Mammary epithelial cell (primary cell): ENCODE data around the gene PIKFYVE.

Experiments
- EZH2 ChIP-seq: IDR thresholded peaks from 2 replicates; pipeline ENCODE4 v1.6.1; 2012; ENCODE audit warnings: low read length, inconsistent platforms, borderline replicate concordance
- TF ChIP-seq, protein P1 (sequence below), 2 donors: IDR thresholded peaks in 1 of 2; conservative IDR thresholded peaks in 1 of 2; 2 replicates each; pipeline ENCODE4 v1.5.1; 2011 to 2012; ENCODE audit warnings: inconsistent platforms in 2 of 2, low read length in 2 of 2, mild to moderate bottlenecking in 2 of 2, control low read depth in 1 of 2, low read depth in 1 of 2; ENCODE audit not compliant: insufficient read depth in 1 of 2; ENCODE audit errors: extremely low read depth in 1 of 2

GRCh38 chr2:208278549-208278948 lies 12.5 kb downstream of the PIKFYVE start:
- TF ChIP-seq, protein P1, sequence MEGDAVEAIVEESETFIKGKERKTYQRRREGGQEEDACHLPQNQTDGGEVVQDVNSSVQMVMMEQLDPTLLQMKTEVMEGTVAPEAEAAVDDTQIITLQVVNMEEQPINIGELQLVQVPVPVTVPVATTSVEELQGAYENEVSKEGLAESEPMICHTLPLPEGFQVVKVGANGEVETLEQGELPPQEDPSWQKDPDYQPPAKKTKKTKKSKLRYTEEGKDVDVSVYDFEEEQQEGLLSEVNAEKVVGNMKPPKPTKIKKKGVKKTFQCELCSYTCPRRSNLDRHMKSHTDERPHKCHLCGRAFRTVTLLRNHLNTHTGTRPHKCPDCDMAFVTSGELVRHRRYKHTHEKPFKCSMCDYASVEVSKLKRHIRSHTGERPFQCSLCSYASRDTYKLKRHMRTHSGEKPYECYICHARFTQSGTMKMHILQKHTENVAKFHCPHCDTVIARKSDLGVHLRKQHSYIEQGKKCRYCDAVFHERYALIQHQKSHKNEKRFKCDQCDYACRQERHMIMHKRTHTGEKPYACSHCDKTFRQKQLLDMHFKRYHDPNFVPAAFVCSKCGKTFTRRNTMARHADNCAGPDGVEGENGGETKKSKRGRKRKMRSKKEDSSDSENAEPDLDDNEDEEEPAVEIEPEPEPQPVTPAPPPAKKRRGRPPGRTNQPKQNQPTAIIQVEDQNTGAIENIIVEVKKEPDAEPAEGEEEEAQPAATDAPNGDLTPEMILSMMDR (conservative IDR thresholded peaks at IDR 0.05 in 1 of 2, IDR thresholded peaks at IDR 0.05 in 1 of 2; ENCODE audit: extremely low read depth in 1 of 2, insufficient read depth in 1 of 2, low read depth in 1 of 2, low read length in 2 of 2): no peak
- no peak for TF ChIP-seq EZH2
